Right cardiac atrium (tissue), 5 donors: ENCODE data around the gene MAP9. TPM values are rescaled to one million over a fixed set of nuclear protein-coding genes. Genes with fewer than 3 reads are reported as not detected.
"Not testable (repeated sequence)": the region's sequence is repeated elsewhere in the genome, so short reads cannot be mapped to it uniquely, and the experiment has no call there.

ENCODE experiments used
- ATAC-seq, 2 donors: fragments of 200-7000 bp; cut with Tn5 transposase; one replicate each; pipeline versions ENCODE4 v1.8.0 to v1.9.1; 2020; ENCODE audit warnings: moderate library complexity in 2 of 2, mild to moderate bottlenecking in 1 of 2
- DNase-seq, 3 donors: peaks; one replicate each; pipeline ENCODE4 v3.0.0-alpha.2; 2020
- H3K27ac ChIP-seq: one replicate; pipeline ENCODE4 v1.5.1; 2013; ENCODE audit warnings: mild to moderate bottlenecking, low read length, control low read depth, moderate library complexity
- H3K27me3 ChIP-seq: one replicate; pipeline ENCODE4 v1.6.1; 2013; ENCODE audit not compliant: control insufficient read depth, insufficient read depth
- H3K4me1 ChIP-seq: one replicate; pipeline ENCODE4 v1.6.1; 2013; ENCODE audit warnings: low read length; ENCODE audit not compliant: control insufficient read depth, insufficient read depth
- H3K4me3 ChIP-seq: one replicate; pipeline ENCODE4 v1.5.1; 2013; ENCODE audit warnings: low read length, control low read depth
- H3K9me3 ChIP-seq: one replicate; pipeline ENCODE4 v1.6.1; 2013; ENCODE audit warnings: low read length; ENCODE audit not compliant: control insufficient read depth
- WGBS: extraction: QIAGEN DNeasy Blood & Tissue Kit; methylation state at CpG from one replicate; pipeline ENCODE4 v1.1.7; 2013; 5-methylcytosine and 5-hydroxymethylcytosine counted together
- intact Hi-C, 4 donors: fragments of 100-400 bp; cut with DNase I; formaldehyde crosslinking; loops; one replicate each; pipeline versions ENCODE4 v1.11.0 to v1.14.0; 2022 to 2023
- polyA plus RNA-seq: library from polyadenylated mRNA; stranded (reverse); fragments of 200-250 nt; gene quantifications from one replicate; pipeline ENCODE4 v1.2.3, GENCODE V29; 2013
- total RNA-seq, 4 donors: library from RNA; stranded (reverse); fragmentation: NEBNext Ultra II Directional; extraction: Animal tissue kit (Norgen Biotek cat#: 25700); gene quantifications; one replicate each; pipeline ENCODE4 v1.2.1, GENCODE V29; 2021
- donor health status: healthy with polysubstance abuse.
- donor health status: DM: no; HTN: yes; CAD: no.
- donor health status: DM: no; HTN: no; CAD: no.
- donor health status: DM: no; HTN: yes; CAD: no; lungs with severe emphysema.
- donor health status: DM: yes; HTN: yes; CAD: no.

MAP9 gene
- total and polyA plus RNA-seq, 5 donors = 3.1 to 12.2 (median 8.8) TPM

GRCh38 chr4:155342142-155342541 lies 34.6 kb downstream of the MAP9 start:
- intact Hi-C loops = no loop called here
- ATAC-seq = no peak
- Histone ChIP-seq H3K4me3 (no peak overlapping the region), H3K4me1 (no peaks in the 10 kb centered on the region), H3K27me3 (no peaks in the 10 kb centered on the region), H3K27ac (no peak overlapping the region), H3K9me3 (no peaks in the 10 kb centered on the region)
- no peak for DNase-seq
- WGBS = 69% methylated on average over 1 of the region's 1 CpG

- Histone ChIP-seq H3K4me1 (no peaks in the 10 kb centered on the region), H3K4me3 (no peak overlapping the region), H3K9me3 (no peaks in the 10 kb centered on the region), H3K27ac (no peak overlapping the region), H3K27me3 (no peaks in the 10 kb centered on the region)
- DNase-seq (no peak), ATAC-seq (no peak)
- intact Hi-C loops = no loop called here
- 80% methylated on average over 6 of the region's 6 CpGs for WGBS
Observed at GRCh38 chr4:155339999-155340398, 36.8 kb downstream of the MAP9 start.

GRCh38 chr4:155339588-155339987 lies 37.2 kb downstream of the MAP9 start:
- intact Hi-C loops = no loop called here
- DNase-seq (no peak), ATAC-seq (no peak)
- Histone ChIP-seq H3K4me1 (no peaks in the 10 kb centered on the region), H3K27me3 (no peaks in the 10 kb centered on the region), H3K9me3 (no peaks in the 10 kb centered on the region), H3K27ac (no peak overlapping the region), H3K4me3 (no peak overlapping the region)
- WGBS = 82% methylated on average over 6 of the region's 6 CpGs

GRCh38 chr4:155338196-155338595 lies 38.6 kb downstream of the MAP9 start:
- no peaks in the 10 kb centered on the region for H3K9me3 ChIP-seq
- H3K27me3 ChIP-seq = no peaks in the 10 kb centered on the region
- DNase-seq (no peak), ATAC-seq (no peak)
- no peak overlapping the region for H3K4me3 ChIP-seq
- no peak overlapping the region for H3K27ac ChIP-seq
- intact Hi-C loops = no loop called here
- 89% methylated on average over 1 of the region's 1 CpG for WGBS
- no peaks in the 10 kb centered on the region for H3K4me1 ChIP-seq

GRCh38 chr4:155336242-155336641 lies 40.5 kb downstream of the MAP9 start:
- no peaks in the 10 kb centered on the region for H3K9me3 ChIP-seq
- no peak for ATAC-seq
- intact Hi-C loops = no loop called here
- WGBS = 75% methylated on average over 3 of the region's 3 CpGs
- H3K27ac ChIP-seq = no peak overlapping the region
- H3K27me3 ChIP-seq = no peaks in the 10 kb centered on the region
- H3K4me3 ChIP-seq = no peak overlapping the region
- no peaks in the 10 kb centered on the region for H3K4me1 ChIP-seq
- DNase-seq = no peak

GRCh38 chr4:155331478-155331877 lies 45.3 kb downstream of the MAP9 start:
- no peak for ATAC-seq
- Histone ChIP-seq H3K27ac (no peak overlapping the region), H3K27me3 (no peaks in the 10 kb centered on the region), H3K9me3 (no peaks in the 10 kb centered on the region), H3K4me1 (no peaks in the 10 kb centered on the region), H3K4me3 (no peak overlapping the region)
- DNase-seq = no peak
- intact Hi-C loops = no loop called here

GRCh38 chr4:155322782-155323181 lies 54.0 kb downstream of the MAP9 start:
- Histone ChIP-seq H3K9me3 (no peaks in the 10 kb centered on the region), H3K27me3 (no peaks in the 10 kb centered on the region), H3K4me1 (no peaks in the 10 kb centered on the region), H3K27ac (no peak overlapping the region), H3K4me3 (no peak overlapping the region)
- DNase-seq (no peak), ATAC-seq (no peak)
- intact Hi-C loops = no loop called here
- WGBS = 54% methylated on average over 2 of the region's 2 CpGs

- no peak overlapping the region for H3K4me3 ChIP-seq
- ATAC-seq (no peak), DNase-seq (no peak)
- H3K9me3 ChIP-seq = no peaks in the 10 kb centered on the region
- H3K27me3 ChIP-seq = no peaks in the 10 kb centered on the region
- no peaks in the 10 kb centered on the region for H3K4me1 ChIP-seq
- H3K27ac ChIP-seq = no peak overlapping the region
- intact Hi-C loops = no loop called here
Observed at GRCh38 chr4:155321006-155321405, 55.8 kb downstream of the MAP9 start.

GRCh38 chr4:155319516-155319915 lies 57.2 kb downstream of the MAP9 start:
- DNase-seq = no peak
- Histone ChIP-seq H3K4me3 (no peak overlapping the region), H3K9me3 (no peaks in the 10 kb centered on the region), H3K27ac (no peak overlapping the region), H3K27me3 (no peaks in the 10 kb centered on the region), H3K4me1 (no peaks in the 10 kb centered on the region)
- ATAC-seq = no peak
- WGBS = 63% methylated on average over 1 of the region's 1 CpG
- intact Hi-C loops = no loop called here

GRCh38 chr4:155312027-155312426 lies 64.7 kb downstream of the MAP9 start:
- H3K27ac ChIP-seq, H3K4me1 ChIP-seq, H3K9me3 ChIP-seq, DNase-seq, ATAC-seq, H3K27me3 ChIP-seq, intact Hi-C loops, H3K4me3 ChIP-seq: not testable (repeated sequence)
- 88% methylated on average over 5 of the region's 5 CpGs for WGBS

- Histone ChIP-seq H3K4me1 (no peaks in the 10 kb centered on the region), H3K9me3 (no peaks in the 10 kb centered on the region), H3K4me3 (no peak overlapping the region), H3K27ac (no peak overlapping the region), H3K27me3 (no peaks in the 10 kb centered on the region)
- 63% methylated on average over 4 of the region's 4 CpGs for WGBS
- intact Hi-C loops = no loop called here
- DNase-seq (no peak), ATAC-seq (no peak)
Observed at GRCh38 chr4:155307731-155308277, 69.0 kb downstream of the MAP9 start.

GRCh38 chr4:155305619-155306018 lies 71.1 kb downstream of the MAP9 start:
- Histone ChIP-seq H3K4me3 (no peak overlapping the region), H3K4me1 (no peaks in the 10 kb centered on the region), H3K9me3 (no peaks in the 10 kb centered on the region), H3K27me3 (no peaks in the 10 kb centered on the region), H3K27ac (no peak overlapping the region)
- no peak for DNase-seq
- intact Hi-C loops = no loop called here
- no peak for ATAC-seq
- WGBS = 65% methylated on average over 7 of the region's 7 CpGs
